IPS-18a (cell line): ENCODE results near the gene LACC1.

Experiments
- H3K27ac ChIP-seq: one replicate; pipeline ENCODE4 v1.5.1; 2013; ENCODE audit warnings: low read length
- H3K27me3 ChIP-seq: one replicate; pipeline ENCODE4 v1.6.1; 2013; ENCODE audit warnings: mild to moderate bottlenecking, low read length; ENCODE audit not compliant: control insufficient read depth, insufficient read depth
- H3K36me3 ChIP-seq: one replicate; pipeline ENCODE4 v1.6.1; 2013; ENCODE audit warnings: low read depth, low read length; ENCODE audit not compliant: control insufficient read depth
- H3K4me1 ChIP-seq: one replicate; pipeline ENCODE4 v1.6.1; 2013; ENCODE audit warnings: low read depth, low read length; ENCODE audit not compliant: control insufficient read depth
- H3K4me3 ChIP-seq: one replicate; pipeline ENCODE4 v1.5.1; 2013; ENCODE audit warnings: low read length
- H3K9ac ChIP-seq: one replicate; pipeline ENCODE4 v1.6.1; 2013; ENCODE audit warnings: mild to moderate bottlenecking, low read length, moderate library complexity
- H3K9me3 ChIP-seq: one replicate; pipeline ENCODE4 v1.6.1; 2013; ENCODE audit warnings: low read depth, low read length; ENCODE audit not compliant: control insufficient read depth

Gene LACC1

GRCh38 chr13:43879755-43880181, at the start of gene LACC1:
Gene LACC1, plus strand, starts transcription at chr13:43879904. Its CDS starts 1,082 bp downstream, at chr13:43880986.
- H3K9me3 ChIP-seq: no peaks in the 10 kb centered on the region
- no peaks in the 10 kb centered on the region for H3K36me3 ChIP-seq
- no peak within 1 kb of the TSS for H3K27ac ChIP-seq
- H3K9ac ChIP-seq: peak within 1 kb of the TSS; percentile 73
- H3K27me3 ChIP-seq: peaks cover 17% of the 10 kb centered on the region
- peaks cover 18% of the 10 kb centered on the region for H3K4me1 ChIP-seq
- H3K4me3 ChIP-seq: peak within 1 kb of the TSS; percentile 72

- H3K27me3 ChIP-seq: no peaks in the 10 kb centered on the region
- no peak overlapping the region for H3K27ac ChIP-seq
- no peaks in the 10 kb centered on the region for H3K36me3 ChIP-seq
- no peaks in the 10 kb centered on the region for H3K4me1 ChIP-seq
- H3K9me3 ChIP-seq: no peaks in the 10 kb centered on the region
- no peak overlapping the region for H3K4me3 ChIP-seq
- no peak overlapping the region for H3K9ac ChIP-seq
These were observed 49.2 kb upstream of the LACC1 start for GRCh38 chr13:43830497-43830881.

GRCh38 chr13:43831088-43831487, 48.6 kb upstream of the LACC1 start:
- Histone ChIP-seq H3K36me3 (no peaks in the 10 kb centered on the region), H3K4me1 (no peaks in the 10 kb centered on the region), H3K4me3 (no peak overlapping the region), H3K27me3 (no peaks in the 10 kb centered on the region), H3K9ac (no peak overlapping the region), H3K9me3 (no peaks in the 10 kb centered on the region), H3K27ac (no peak overlapping the region)

- Histone ChIP-seq H3K4me3 (no peak overlapping the region), H3K9ac (no peak overlapping the region), H3K27me3 (no peaks in the 10 kb centered on the region), H3K27ac (no peak overlapping the region), H3K4me1 (no peaks in the 10 kb centered on the region), H3K9me3 (no peaks in the 10 kb centered on the region), H3K36me3 (no peaks in the 10 kb centered on the region)
These were observed 44.0 kb upstream of the LACC1 start for GRCh38 chr13:43835701-43836100.

GRCh38 chr13:43838909-43839308, 40.8 kb upstream of the LACC1 start:
- no peaks in the 10 kb centered on the region for H3K4me1 ChIP-seq
- no peak overlapping the region for H3K9ac ChIP-seq
- no peak overlapping the region for H3K27ac ChIP-seq
- H3K36me3 ChIP-seq: no peaks in the 10 kb centered on the region
- no peaks in the 10 kb centered on the region for H3K9me3 ChIP-seq
- H3K4me3 ChIP-seq: no peak overlapping the region
- H3K27me3 ChIP-seq: no peaks in the 10 kb centered on the region

- Histone ChIP-seq H3K4me3 (no peak overlapping the region), H3K9ac (no peak overlapping the region), H3K36me3 (no peaks in the 10 kb centered on the region), H3K27ac (no peak overlapping the region), H3K27me3 (no peaks in the 10 kb centered on the region), H3K9me3 (peaks cover 2% of the 10 kb centered on the region), H3K4me1 (no peaks in the 10 kb centered on the region)
These were observed 33.1 kb upstream of the LACC1 start for GRCh38 chr13:43846496-43847158.

- Histone ChIP-seq H3K4me3 (no peak overlapping the region), H3K9ac (no peak overlapping the region), H3K36me3 (no peaks in the 10 kb centered on the region), H3K9me3 (peaks cover 14% of the 10 kb centered on the region), H3K4me1 (no peaks in the 10 kb centered on the region), H3K27me3 (no peaks in the 10 kb centered on the region), H3K27ac (no peak overlapping the region)
These were observed 31.6 kb upstream of the LACC1 start for GRCh38 chr13:43848001-43848649.

GRCh38 chr13:43850873-43851272, 28.8 kb upstream of the LACC1 start:
- Histone ChIP-seq H3K4me1 (no peaks in the 10 kb centered on the region), H3K4me3 (no peak overlapping the region), H3K27me3 (no peaks in the 10 kb centered on the region), H3K9ac (no peak overlapping the region), H3K36me3 (no peaks in the 10 kb centered on the region), H3K27ac (no peak overlapping the region), H3K9me3 (peaks cover 14% of the 10 kb centered on the region)

GRCh38 chr13:43852923-43853404, 26.7 kb upstream of the LACC1 start:
- Histone ChIP-seq H3K4me3 (no peak overlapping the region), H3K27ac (no peak overlapping the region), H3K9ac (no peak overlapping the region), H3K9me3 (peaks cover 14% of the 10 kb centered on the region), H3K4me1 (no peaks in the 10 kb centered on the region), H3K36me3 (no peaks in the 10 kb centered on the region), H3K27me3 (no peaks in the 10 kb centered on the region)

GRCh38 chr13:43861863-43862262, 17.8 kb upstream of the LACC1 start:
- no peak overlapping the region for H3K9ac ChIP-seq
- H3K27me3 ChIP-seq: no peaks in the 10 kb centered on the region
- H3K4me1 ChIP-seq: no peaks in the 10 kb centered on the region
- H3K9me3 ChIP-seq: peaks cover 3% of the 10 kb centered on the region
- no peak overlapping the region for H3K27ac ChIP-seq
- no peaks in the 10 kb centered on the region for H3K36me3 ChIP-seq
- no peak overlapping the region for H3K4me3 ChIP-seq

GRCh38 chr13:43864921-43865320, 14.8 kb upstream of the LACC1 start:
- no peak overlapping the region for H3K9ac ChIP-seq
- H3K27me3 ChIP-seq: no peaks in the 10 kb centered on the region
- H3K4me3 ChIP-seq: no peak overlapping the region
- H3K9me3 ChIP-seq: peaks cover 3% of the 10 kb centered on the region
- peaks cover 4% of the 10 kb centered on the region for H3K36me3 ChIP-seq
- no peak overlapping the region for H3K27ac ChIP-seq
- no peaks in the 10 kb centered on the region for H3K4me1 ChIP-seq

- Histone ChIP-seq H3K27me3 (no peaks in the 10 kb centered on the region), H3K9me3 (peaks cover 3% of the 10 kb centered on the region), H3K9ac (no peak overlapping the region), H3K27ac (no peak overlapping the region), H3K4me3 (no peak overlapping the region), H3K36me3 (peaks cover 4% of the 10 kb centered on the region), H3K4me1 (no peaks in the 10 kb centered on the region)
These were observed 13.8 kb upstream of the LACC1 start for GRCh38 chr13:43865892-43866291.
